Kidney epithelial cell (primary cell): ENCODE data around the gene PDE4B. TPM values are rescaled to one million over a fixed set of nuclear protein-coding genes. Genes with fewer than 3 reads are reported as not detected.
"Not testable (repeated sequence)": the region's sequence is repeated elsewhere in the genome, so short reads cannot be mapped to it uniquely, and the experiment has no call there.

Source experiments
- DNase-seq: peaks from one replicate; pipeline ENCODE4 v3.0.0-alpha.2; 2010; ENCODE audit warnings: low read depth
- H3K27me3 ChIP-seq: 2 replicates; pipeline ENCODE4 v1.6.0; 2011; ENCODE audit warnings: low read length; ENCODE audit not compliant: control insufficient read depth, insufficient read depth
- H3K36me3 ChIP-seq: 2 replicates; pipeline ENCODE4 v1.5.1; 2011; ENCODE audit warnings: low read length; ENCODE audit not compliant: control insufficient read depth, insufficient read depth
- H3K4me3 ChIP-seq: 2 replicates; pipeline ENCODE4 v1.5.1; 2011; ENCODE audit warnings: low read depth, mild to moderate bottlenecking, control low read depth, low read length
- total RNA-seq: library from RNA; depleted of rRNA; stranded (reverse); fragments of >200 nt; gene quantifications from 2 replicates; pipeline ENCODE4 v1.2.3, GENCODE V29; 2015
- TF ChIP-seq, protein P1 (sequence below): IDR thresholded peaks from 2 replicates; pipeline ENCODE4 v1.5.1; 2011; ENCODE audit warnings: mild to moderate bottlenecking, moderate library complexity, low read length, control low read depth, inconsistent platforms; ENCODE audit not compliant: insufficient read depth, poor library complexity, severe bottlenecking

Gene PDE4B
- total RNA-seq, 1 donor from 2014 or later, result 0.33 TPM

GRCh38 chr1:66399888-66400529, 607.3 kb downstream of the PDE4B start:
- Histone ChIP-seq H3K4me3 (no peak overlapping the region), H3K27me3 (no peaks in the 10 kb centered on the region), H3K36me3 (no peaks in the 10 kb centered on the region)
- TF ChIP-seq, protein P1, sequence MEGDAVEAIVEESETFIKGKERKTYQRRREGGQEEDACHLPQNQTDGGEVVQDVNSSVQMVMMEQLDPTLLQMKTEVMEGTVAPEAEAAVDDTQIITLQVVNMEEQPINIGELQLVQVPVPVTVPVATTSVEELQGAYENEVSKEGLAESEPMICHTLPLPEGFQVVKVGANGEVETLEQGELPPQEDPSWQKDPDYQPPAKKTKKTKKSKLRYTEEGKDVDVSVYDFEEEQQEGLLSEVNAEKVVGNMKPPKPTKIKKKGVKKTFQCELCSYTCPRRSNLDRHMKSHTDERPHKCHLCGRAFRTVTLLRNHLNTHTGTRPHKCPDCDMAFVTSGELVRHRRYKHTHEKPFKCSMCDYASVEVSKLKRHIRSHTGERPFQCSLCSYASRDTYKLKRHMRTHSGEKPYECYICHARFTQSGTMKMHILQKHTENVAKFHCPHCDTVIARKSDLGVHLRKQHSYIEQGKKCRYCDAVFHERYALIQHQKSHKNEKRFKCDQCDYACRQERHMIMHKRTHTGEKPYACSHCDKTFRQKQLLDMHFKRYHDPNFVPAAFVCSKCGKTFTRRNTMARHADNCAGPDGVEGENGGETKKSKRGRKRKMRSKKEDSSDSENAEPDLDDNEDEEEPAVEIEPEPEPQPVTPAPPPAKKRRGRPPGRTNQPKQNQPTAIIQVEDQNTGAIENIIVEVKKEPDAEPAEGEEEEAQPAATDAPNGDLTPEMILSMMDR, result no peak
- DNase-seq, result no peak

GRCh38 chr1:66400660-66401059, 608.0 kb downstream of the PDE4B start:
- H3K36me3 ChIP-seq, result no peaks in the 10 kb centered on the region
- no peak for DNase-seq
- H3K27me3 ChIP-seq, result no peaks in the 10 kb centered on the region
- TF ChIP-seq, protein P1, result no peak
- H3K4me3 ChIP-seq, result no peak overlapping the region

- DNase-seq, result peak; percentile 25
- no peak overlapping the region for H3K4me3 ChIP-seq
- TF ChIP-seq, protein P1, result no peak
- H3K27me3 ChIP-seq, result no peaks in the 10 kb centered on the region
- H3K36me3 ChIP-seq, result no peaks in the 10 kb centered on the region
These were observed 608.5 kb downstream of the PDE4B start for GRCh38 chr1:66401244-66401643.

DNA sequence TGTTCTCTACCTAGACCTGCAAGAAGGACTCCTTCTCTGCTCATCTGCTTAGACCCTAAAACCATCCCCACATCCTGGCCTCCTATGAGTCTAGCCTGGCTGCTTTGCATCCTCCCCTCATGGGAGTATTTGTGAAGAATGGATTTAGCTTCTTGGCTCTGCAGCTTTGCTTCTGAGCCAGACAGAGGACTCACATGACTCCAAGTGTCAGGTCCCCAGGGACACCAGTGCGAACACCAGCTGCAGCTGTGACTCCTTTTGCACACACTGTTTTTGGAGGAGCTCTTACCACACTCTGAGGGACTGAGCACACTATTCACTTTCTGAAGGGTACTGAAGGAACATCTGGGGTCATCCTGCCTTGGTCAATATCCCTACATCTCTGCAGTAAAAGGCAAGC, 609.5 kb downstream of the PDE4B start:
- H3K4me3 ChIP-seq, result no peak overlapping the region
- H3K27me3 ChIP-seq, result no peaks in the 10 kb centered on the region
- no peaks in the 10 kb centered on the region for H3K36me3 ChIP-seq
- TF ChIP-seq, protein P1, result no peak
- no peak for DNase-seq

DNA sequence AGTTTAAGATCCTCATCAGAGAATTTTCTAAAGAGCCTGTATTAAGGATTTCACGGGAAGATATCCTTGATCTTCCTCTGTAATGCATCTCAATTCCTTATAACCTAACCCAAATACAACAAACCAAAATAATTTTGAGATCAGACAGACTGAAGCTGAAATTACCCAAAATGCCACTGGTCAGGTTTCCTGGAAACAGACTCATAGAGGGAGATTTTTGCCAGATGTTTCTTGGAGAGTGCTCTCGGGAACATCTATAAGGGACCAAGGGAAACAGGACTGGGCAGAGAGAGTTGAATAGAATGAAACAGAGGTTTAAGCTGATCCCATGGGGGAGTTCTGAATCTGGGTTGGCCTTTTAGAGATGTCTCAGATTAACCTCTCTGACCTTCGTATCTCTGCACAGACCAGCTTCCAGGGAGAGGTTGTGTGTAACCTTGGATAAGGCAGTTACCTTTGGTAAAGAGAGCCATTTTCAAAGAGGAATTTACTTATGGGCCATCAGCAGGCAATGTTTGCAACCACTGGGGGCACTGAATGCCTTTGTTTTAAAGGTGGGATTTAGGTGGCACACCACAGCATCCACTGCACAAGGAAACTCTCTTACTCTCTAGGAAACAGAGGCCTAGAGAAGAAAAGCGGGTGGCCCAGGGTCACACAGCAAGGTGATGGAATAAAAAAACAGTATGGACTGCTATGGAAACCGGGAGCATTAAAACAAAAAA, 610.5 kb downstream of the PDE4B start:
- Histone ChIP-seq H3K4me3 (no peak overlapping the region), H3K36me3 (no peaks in the 10 kb centered on the region), H3K27me3 (no peaks in the 10 kb centered on the region)
- no peak for DNase-seq
- TF ChIP-seq, protein P1, result no peak

- Histone ChIP-seq H3K27me3 (no peaks in the 10 kb centered on the region), H3K4me3 (no peak overlapping the region), H3K36me3 (no peaks in the 10 kb centered on the region)
- TF ChIP-seq, protein P1, result no peak
- no peak for DNase-seq
These were observed 612.4 kb downstream of the PDE4B start for GRCh38 chr1:66405061-66405460.

GRCh38 chr1:66411449-66411848, 618.8 kb downstream of the PDE4B start:
- not testable (repeated sequence) for H3K4me3 ChIP-seq, DNase-seq, H3K27me3 ChIP-seq, H3K36me3 ChIP-seq
